GM19452 (cell line): Measurements from ENCODE around the gene FGFBP1.

Experiments used
- ATAC-seq: cut with Tn5 transposase; IDR thresholded peaks from one replicate; pipeline ENCODE4 v1.9.1; 2021; ENCODE audit not compliant: unreplicated experiment

FGFBP1 gene

GRCh38 chr4:15913631-15913970 lies 24.9 kb downstream of the FGFBP1 start:
- ATAC-seq = no peak

- ATAC-seq = no peak
Measured at GRCh38 chr4:15912961-15913630, 25.4 kb downstream of the FGFBP1 start.

GRCh38 chr4:15912236-15912635 lies 26.3 kb downstream of the FGFBP1 start:
- ATAC-seq = no peak

- ATAC-seq = no peak
Measured at GRCh38 chr4:15910155-15910940, 28.2 kb downstream of the FGFBP1 start.

GRCh38 chr4:15907430-15907829 lies 31.1 kb downstream of the FGFBP1 start:
- no peak for ATAC-seq

- ATAC-seq = no peak
Measured at GRCh38 chr4:15906020-15906443, 32.5 kb downstream of the FGFBP1 start.

- ATAC-seq = no peak
Measured at GRCh38 chr4:15902746-15903145, 35.8 kb downstream of the FGFBP1 start.

- no peak for ATAC-seq
Measured at GRCh38 chr4:15901998-15902397, 36.5 kb downstream of the FGFBP1 start.

GRCh38 chr4:15901007-15901406 lies 37.5 kb downstream of the FGFBP1 start:
- ATAC-seq = no peak

GRCh38 chr4:15899511-15899910 lies 39.0 kb downstream of the FGFBP1 start:
- no peak for ATAC-seq

GRCh38 chr4:15898902-15899301 lies 39.6 kb downstream of the FGFBP1 start:
- no peak for ATAC-seq

GRCh38 chr4:15897577-15897976 lies 41.0 kb downstream of the FGFBP1 start:
- ATAC-seq = no peak

GRCh38 chr4:15894921-15895916 lies 43.3 kb downstream of the FGFBP1 start:
- ATAC-seq = no peak

GRCh38 chr4:15894393-15894792 lies 44.1 kb downstream of the FGFBP1 start:
- no peak for ATAC-seq

GRCh38 chr4:15893962-15894361 lies 44.6 kb downstream of the FGFBP1 start:
- no peak for ATAC-seq

GRCh38 chr4:15891312-15891711 lies 47.2 kb downstream of the FGFBP1 start:
- peak; percentile 66 for ATAC-seq

- no peak for ATAC-seq
Measured at GRCh38 chr4:15890246-15890829, 48.2 kb downstream of the FGFBP1 start.

- ATAC-seq = no peak
Measured at GRCh38 chr4:15888515-15888914, 50.0 kb downstream of the FGFBP1 start.
